Measurements from ENCODE around the gene CNTNAP2. TPM values are rescaled to one million over a fixed set of nuclear protein-coding genes. Genes with fewer than 3 reads are reported as not detected.

The CNTNAP2 gene
- total RNA-seq, 1 donor from 2014 or later, result 4.2 TPM

GRCh38 chr7:147771344-147771743, 1654.7 kb downstream of the CNTNAP2 start:
- no peak for TF ChIP-seq CTCF (IDR thresholded peaks at IDR 0.05; ENCODE audit: unreplicated experiment)
- Mint-ChIP-seq H3K36me3 (no peaks in the 10 kb centered on the region), H3K27me3 (ENCODE audit: low read depth) (peaks cover 5% of the 10 kb centered on the region), H3K27ac (no peak overlapping the region), H3K4me1 (no peaks in the 10 kb centered on the region), H3K9me3 (no peaks in the 10 kb centered on the region), H3K4me3 (no peak overlapping the region)
- no peak for DNase-seq (ENCODE audit: low spot score in 2 of 2, unreplicated experiment in 2 of 2)

GRCh38 chr7:147774461-147774860, 1657.9 kb downstream of the CNTNAP2 start:
- DNase-seq (ENCODE audit: low spot score in 2 of 2, unreplicated experiment in 2 of 2), result no peak
- H3K9me3 Mint-ChIP-seq, result no peaks in the 10 kb centered on the region
- H3K27ac Mint-ChIP-seq, result no peak overlapping the region
- TF ChIP-seq CTCF (IDR thresholded peaks at IDR 0.05; ENCODE audit: unreplicated experiment), result no peak
- H3K36me3 Mint-ChIP-seq, result no peaks in the 10 kb centered on the region
- H3K4me1 Mint-ChIP-seq, result peaks cover 5% of the 10 kb centered on the region
- H3K4me3 Mint-ChIP-seq, result no peak overlapping the region
- H3K27me3 Mint-ChIP-seq (ENCODE audit: low read depth), result peaks cover 2% of the 10 kb centered on the region

GRCh38 chr7:147775516-147776284, 1659.1 kb downstream of the CNTNAP2 start:
- H3K9me3 Mint-ChIP-seq, result no peaks in the 10 kb centered on the region
- peaks cover 15% of the 10 kb centered on the region for H3K4me1 Mint-ChIP-seq
- TF ChIP-seq CTCF (IDR thresholded peaks at IDR 0.05; ENCODE audit: unreplicated experiment), result no peak
- no peaks in the 10 kb centered on the region for H3K27me3 Mint-ChIP-seq (ENCODE audit: low read depth)
- no peak overlapping the region for H3K27ac Mint-ChIP-seq
- DNase-seq (ENCODE audit: low spot score in 2 of 2, unreplicated experiment in 2 of 2), result no peak
- no peak overlapping the region for H3K4me3 Mint-ChIP-seq
- no peaks in the 10 kb centered on the region for H3K36me3 Mint-ChIP-seq

GRCh38 chr7:147777309-147777708, 1660.7 kb downstream of the CNTNAP2 start:
- DNase-seq (ENCODE audit: low spot score in 2 of 2, unreplicated experiment in 2 of 2), result no peak
- no peak overlapping the region for H3K4me3 Mint-ChIP-seq
- H3K36me3 Mint-ChIP-seq, result no peaks in the 10 kb centered on the region
- no peaks in the 10 kb centered on the region for H3K9me3 Mint-ChIP-seq
- H3K27ac Mint-ChIP-seq, result no peak overlapping the region
- H3K27me3 Mint-ChIP-seq (ENCODE audit: low read depth), result no peaks in the 10 kb centered on the region
- H3K4me1 Mint-ChIP-seq, result peaks cover 16% of the 10 kb centered on the region
- TF ChIP-seq CTCF (IDR thresholded peaks at IDR 0.05; ENCODE audit: unreplicated experiment), result no peak

- DNase-seq (ENCODE audit: low spot score in 2 of 2, unreplicated experiment in 2 of 2), result no peak
- Mint-ChIP-seq H3K4me1 (peaks cover 16% of the 10 kb centered on the region), H3K9me3 (peaks cover 5% of the 10 kb centered on the region), H3K36me3 (no peaks in the 10 kb centered on the region), H3K27ac (no peak overlapping the region), H3K4me3 (no peak overlapping the region), H3K27me3 (ENCODE audit: low read depth) (no peaks in the 10 kb centered on the region)
- TF ChIP-seq CTCF (IDR thresholded peaks at IDR 0.05; ENCODE audit: unreplicated experiment), result no peak
Observed at GRCh38 chr7:147779949-147780348, 1663.3 kb downstream of the CNTNAP2 start.
